Anterior cingulate cortex (tissue), 58 donors: ENCODE measurements around the gene SNW1.

Experiments used
- DNase-seq, 58 donors: peaks; one replicate each; lab custom pipeline; 2025; lab: John Stamatoyannopoulos, UW

Gene SNW1

DNA sequence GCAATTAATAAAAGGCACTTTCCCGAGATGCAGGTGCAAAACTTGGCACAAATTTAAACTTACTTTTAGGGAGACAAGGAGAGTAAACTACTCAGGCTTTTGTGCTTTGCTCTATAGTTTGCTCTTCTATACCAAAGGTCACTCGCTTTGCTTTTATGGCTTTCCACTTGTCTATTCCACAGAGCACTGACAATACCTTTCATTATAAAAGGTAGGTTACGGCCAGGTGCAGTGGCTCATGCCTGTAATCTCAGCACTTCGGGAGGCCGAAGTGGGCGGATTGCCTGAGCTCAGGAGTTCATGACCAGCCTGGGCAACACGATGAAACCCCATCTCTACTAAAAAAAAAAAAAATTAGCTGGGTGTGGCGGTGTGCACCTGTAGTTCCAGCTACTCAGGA lies 86.0 kb downstream of the SNW1 start:
- no peak for DNase-seq

DNA sequence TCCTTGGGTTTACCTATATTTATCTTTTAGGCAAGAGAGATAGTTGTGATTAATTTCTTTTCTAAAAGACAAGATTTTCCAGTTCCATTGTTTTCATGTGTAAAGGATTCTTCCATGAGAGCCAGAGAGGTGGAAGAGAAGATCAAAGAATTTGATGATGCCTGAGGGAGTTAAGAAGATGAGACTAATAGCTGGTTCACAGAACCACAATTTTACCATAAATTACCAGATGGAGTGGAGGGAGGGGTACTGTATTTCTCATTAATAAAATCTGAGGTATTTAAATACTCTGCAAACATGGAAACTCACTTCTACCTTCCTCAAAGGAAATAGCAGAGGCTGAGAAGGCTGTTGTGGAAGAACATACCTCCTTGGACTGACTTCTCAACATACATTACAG lies 87.8 kb downstream of the SNW1 start:
- no peak for DNase-seq
